Pancreas (tissue), 10 donors: ENCODE data around the gene CDH18. TPM values are rescaled to one million over a fixed set of nuclear protein-coding genes. Genes with fewer than 3 reads are reported as not detected.

Experiments used
- ATAC-seq, 4 donors: fragments of 200-7000 bp; cut with Tn5 transposase; one replicate each; pipeline versions ENCODE4 v1.8.0 to v1.9.1; 2020; ENCODE audit warnings: mild to moderate bottlenecking in 4 of 4, moderate library complexity in 4 of 4
- DNase-seq, 6 donors: peaks; one replicate each; pipeline ENCODE4 v3.0.0-alpha.2; 2020
- FAIRE-seq: peaks from 2 replicates; lab custom pipeline; 2012; peaks lifted over from hg19 to GRCh38; lab: Jason Lieb, UNC
- H3K27ac ChIP-seq, 4 donors: fragments of 200-600 bp; sonication (generic); 1 replicate in 3 of 4; 2 replicates in 1 of 4; pipeline versions ENCODE4 v1.5.0 to v1.8.0; 2020
- H3K27me3 ChIP-seq, 4 donors: fragments of 200-600 bp; one replicate each; pipeline ENCODE4 v1.8.0; 2021
- H3K36me3 ChIP-seq, 3 donors: fragments of 200-600 bp; sonication (generic) in 1 of 3; one replicate each; pipeline versions ENCODE4 v1.5.0 to v1.8.0; 2020 to 2021
- H3K4me1 ChIP-seq, 3 donors: fragments of 200-600 bp; one replicate each; pipeline ENCODE4 v1.8.0; 2021
- H3K4me3 ChIP-seq, 4 donors: fragments of 200-600 bp; sonication (generic) in 2 of 4; one replicate each; pipeline versions ENCODE4 v1.5.0 to v1.8.0; 2020 to 2021
- H3K9me3 ChIP-seq, 4 donors: fragments of 200-600 bp; one replicate each; pipeline ENCODE4 v1.8.0; 2021
- WGBS, 2 donors: extraction: QIAGEN DNeasy Blood & Tissue Kit; methylation state at CpG; one replicate each; pipeline ENCODE4 v1.1.7; 2013; 5-methylcytosine and 5-hydroxymethylcytosine counted together
- intact Hi-C, 3 donors: fragments of 100-400 bp; cut with DNase I; formaldehyde crosslinking; loops; one replicate each; pipeline versions ENCODE4 v1.11.1 to v1.14.2; 2022
- polyA plus RNA-seq, 2 donors: library from polyadenylated mRNA; stranded (reverse); fragments of 200-250 nt; gene quantifications; one replicate each; pipeline ENCODE4 v1.2.3, GENCODE V29; 2013
- total RNA-seq, 6 donors: library from RNA; stranded (reverse); fragmentation: NEBNext Ultra II Directional in 4 of 6; extraction: Animal tissue kit (Norgen Biotek cat#: 25700) in 4 of 6; gene quantifications; one replicate each; pipeline versions ENCODE4 v1.2.1 to v1.2.4, GENCODE V29; 2021 to 2023
- TF ChIP-seq, protein P1 (sequence below), 4 donors: fragments of 200-600 bp; sonication (generic) in 3 of 4; IDR thresholded peaks; one replicate each; pipeline versions ENCODE4 v1.5.0 to v1.8.0; 2021; ENCODE audit warnings: antibody characterized with exemption in 4 of 4
- donor health status: healthy with polysubstance abuse.
- donor health status: DM: no; HTN: no; CAD: no; lungs with moderate emphysema.
- donor health status: DM: no; HTN: no; CAD: no.
- donor health status: control.
- donor health status: control.
- donor health status: Bipolar disorder and iron deficiency.
- donor health status: DM: yes; HTN: yes; CAD: no.
- donor health status: DM: no; HTN: no; CAD: no.
- donor health status: DM: no; HTN: no; CAD: no.
- donor health status: DM: yes; HTN: yes; CAD: no.

CDH18 gene
- total and polyA plus RNA-seq, 8 donors = 0.09 to 0.80 (median 0.27) TPM

DNA sequence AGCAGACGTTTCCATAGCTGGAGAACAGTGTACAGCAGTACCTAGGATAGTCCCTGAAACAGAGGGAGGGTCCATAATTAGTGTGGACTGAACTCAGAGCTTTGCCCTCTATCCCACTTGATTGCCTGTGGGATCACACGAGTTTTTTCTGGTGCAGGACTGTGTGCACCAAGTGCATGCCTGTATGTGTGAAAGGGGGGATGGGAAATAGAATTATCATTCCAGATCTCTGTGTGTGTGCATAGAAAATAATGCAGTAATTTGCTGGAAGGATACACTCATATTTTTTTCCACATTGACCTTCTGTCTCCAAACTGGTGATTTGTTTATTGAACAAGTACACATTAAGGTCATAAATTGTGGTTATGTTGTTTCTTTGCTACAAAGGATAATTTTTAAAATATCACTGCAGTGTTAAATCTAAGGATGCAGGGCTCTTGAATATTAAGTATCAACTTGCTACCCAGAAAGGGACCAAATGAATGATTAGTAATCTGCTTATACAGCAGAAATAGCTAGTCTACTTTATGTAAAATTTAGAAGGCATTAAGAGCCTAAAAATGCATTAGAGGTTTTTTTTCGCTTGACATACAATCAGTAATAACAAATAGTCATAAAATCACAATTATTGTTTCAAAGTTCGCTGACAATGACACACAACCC lies 292.9 kb downstream of the CDH18 start:
- Histone ChIP-seq H3K4me1 (no peaks in the 10 kb centered on the region), H3K27ac (no peak overlapping the region), H3K9me3 (no peaks in the 10 kb centered on the region), H3K27me3 (no peaks in the 10 kb centered on the region), H3K36me3 (no peaks in the 10 kb centered on the region), H3K4me3 (no peak overlapping the region)
- no peak for DNase-seq
- TF ChIP-seq, protein P1, sequence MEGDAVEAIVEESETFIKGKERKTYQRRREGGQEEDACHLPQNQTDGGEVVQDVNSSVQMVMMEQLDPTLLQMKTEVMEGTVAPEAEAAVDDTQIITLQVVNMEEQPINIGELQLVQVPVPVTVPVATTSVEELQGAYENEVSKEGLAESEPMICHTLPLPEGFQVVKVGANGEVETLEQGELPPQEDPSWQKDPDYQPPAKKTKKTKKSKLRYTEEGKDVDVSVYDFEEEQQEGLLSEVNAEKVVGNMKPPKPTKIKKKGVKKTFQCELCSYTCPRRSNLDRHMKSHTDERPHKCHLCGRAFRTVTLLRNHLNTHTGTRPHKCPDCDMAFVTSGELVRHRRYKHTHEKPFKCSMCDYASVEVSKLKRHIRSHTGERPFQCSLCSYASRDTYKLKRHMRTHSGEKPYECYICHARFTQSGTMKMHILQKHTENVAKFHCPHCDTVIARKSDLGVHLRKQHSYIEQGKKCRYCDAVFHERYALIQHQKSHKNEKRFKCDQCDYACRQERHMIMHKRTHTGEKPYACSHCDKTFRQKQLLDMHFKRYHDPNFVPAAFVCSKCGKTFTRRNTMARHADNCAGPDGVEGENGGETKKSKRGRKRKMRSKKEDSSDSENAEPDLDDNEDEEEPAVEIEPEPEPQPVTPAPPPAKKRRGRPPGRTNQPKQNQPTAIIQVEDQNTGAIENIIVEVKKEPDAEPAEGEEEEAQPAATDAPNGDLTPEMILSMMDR (IDR thresholded peaks at IDR 0.05) = no peak
- ATAC-seq = no peak
- WGBS, 2 donors = 54 to 67% methylated on average over 4 of the region's 4 CpGs
- intact Hi-C loops = no loop called here
- FAIRE-seq = no peak

DNA sequence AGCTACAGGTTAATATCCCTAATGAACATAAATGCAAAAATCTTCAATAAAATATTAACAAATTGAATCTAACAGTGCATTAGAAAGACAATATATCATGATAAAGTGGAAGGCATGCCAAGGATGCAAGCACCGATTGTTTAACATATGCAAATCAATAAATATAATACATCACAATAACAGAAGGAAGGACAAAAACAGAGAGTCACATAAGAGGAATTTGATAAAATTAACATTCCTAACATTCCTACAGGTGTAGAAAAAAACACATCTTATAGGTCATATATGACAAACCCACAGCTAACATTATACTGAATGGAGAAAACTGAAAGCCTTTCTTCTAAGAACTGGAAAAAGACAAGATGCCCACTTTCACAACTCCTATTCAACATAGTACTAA lies 297.0 kb downstream of the CDH18 start:
- no peaks in the 10 kb centered on the region for H3K9me3 ChIP-seq
- no peaks in the 10 kb centered on the region for H3K27me3 ChIP-seq
- no peaks in the 10 kb centered on the region for H3K36me3 ChIP-seq
- no peak for ATAC-seq
- H3K27ac ChIP-seq = no peak overlapping the region
- TF ChIP-seq, protein P1 (IDR thresholded peaks at IDR 0.05) = no peak
- intact Hi-C loops = no loop called here
- DNase-seq = no peak
- H3K4me1 ChIP-seq = no peaks in the 10 kb centered on the region
- 55 to 59% methylated on average over 1 of the region's 1 CpG for WGBS, 2 donors
- FAIRE-seq = no peak
- no peak overlapping the region for H3K4me3 ChIP-seq

DNA sequence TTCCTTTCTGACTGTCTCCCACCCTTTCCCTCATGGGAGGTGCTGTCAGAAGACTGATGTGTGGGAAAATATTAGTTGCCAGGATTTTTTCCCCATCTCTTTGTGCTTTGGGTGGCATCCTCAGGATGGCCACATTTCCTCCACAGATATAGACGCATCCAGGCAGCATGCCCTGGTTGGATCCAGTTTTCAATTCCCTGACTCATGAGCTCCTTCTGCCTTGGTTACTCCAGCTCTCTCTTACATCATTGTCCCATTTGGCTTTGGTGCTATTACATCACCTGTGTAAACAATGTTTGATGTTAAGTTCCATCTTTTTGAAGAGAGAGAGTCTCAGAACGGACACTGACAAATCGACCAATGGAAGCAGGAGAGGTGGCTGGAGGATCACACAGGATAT lies 302.5 kb downstream of the CDH18 start:
- H3K4me3 ChIP-seq = no peak overlapping the region
- WGBS, 2 donors = 81 to 82% methylated on average over 3 of the region's 3 CpGs
- H3K27ac ChIP-seq = no peak overlapping the region
- FAIRE-seq (no peak), DNase-seq (no peak), ATAC-seq (no peak)
- intact Hi-C loops = no loop called here
- H3K36me3 ChIP-seq = no peaks in the 10 kb centered on the region
- H3K27me3 ChIP-seq = no peaks in the 10 kb centered on the region
- H3K9me3 ChIP-seq = no peaks in the 10 kb centered on the region
- TF ChIP-seq, protein P1 (IDR thresholded peaks at IDR 0.05) = no peak
- H3K4me1 ChIP-seq = no peaks in the 10 kb centered on the region

DNA sequence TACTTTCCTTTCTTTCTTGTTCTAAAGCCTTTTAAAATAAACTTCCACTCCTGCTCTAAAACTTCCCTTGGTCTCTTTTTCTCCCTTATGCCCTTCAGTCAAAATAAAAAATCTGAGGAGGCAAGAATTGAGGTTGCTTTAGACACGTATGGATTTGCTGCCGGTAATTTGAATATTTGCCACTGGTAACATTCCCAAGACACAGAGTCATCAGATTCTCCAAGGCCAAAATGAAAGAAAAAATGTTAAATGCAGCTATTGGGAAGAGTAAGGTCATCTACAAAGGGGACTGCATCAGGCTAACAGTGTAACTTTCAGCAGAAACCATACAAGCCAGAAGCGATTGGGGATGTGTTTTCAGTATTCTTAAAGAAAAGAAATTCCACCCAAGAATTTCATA lies 311.1 kb downstream of the CDH18 start:
- ATAC-seq (no peak), DNase-seq (no peak), FAIRE-seq (no peak)
- intact Hi-C loops = no loop called here
- H3K4me1 ChIP-seq = no peaks in the 10 kb centered on the region
- H3K27me3 ChIP-seq = no peaks in the 10 kb centered on the region
- WGBS, 2 donors = 47 to 76% methylated on average over 3 of the region's 3 CpGs
- TF ChIP-seq, protein P1 (IDR thresholded peaks at IDR 0.05) = no peak
- H3K4me3 ChIP-seq = no peak overlapping the region
- H3K27ac ChIP-seq = no peak overlapping the region
- H3K9me3 ChIP-seq = no peaks in the 10 kb centered on the region
- no peaks in the 10 kb centered on the region for H3K36me3 ChIP-seq

DNA sequence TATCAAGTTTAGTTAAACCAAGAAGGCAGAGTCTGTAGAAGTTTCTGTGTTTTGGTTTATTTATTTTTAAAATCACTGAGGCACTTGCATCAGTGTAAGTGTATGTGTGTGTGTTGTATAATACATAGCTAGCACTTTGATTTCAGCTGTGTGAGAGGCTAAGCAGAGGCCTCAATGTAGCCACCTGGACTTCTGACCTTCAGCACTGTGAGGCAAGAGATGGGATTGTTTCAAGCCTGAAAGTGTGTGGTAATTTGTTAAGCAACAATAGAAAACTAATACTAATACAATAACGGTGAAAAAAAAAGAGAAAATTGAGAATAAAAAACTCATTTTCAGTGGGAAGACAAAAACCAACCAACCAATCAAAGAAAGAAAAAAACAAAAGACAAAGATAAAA lies 327.3 kb downstream of the CDH18 start:
- Histone ChIP-seq H3K9me3 (no peaks in the 10 kb centered on the region), H3K27me3 (no peaks in the 10 kb centered on the region), H3K36me3 (no peaks in the 10 kb centered on the region), H3K27ac (no peak overlapping the region), H3K4me3 (no peak overlapping the region), H3K4me1 (no peaks in the 10 kb centered on the region)
- DNase-seq (no peak), ATAC-seq (no peak), FAIRE-seq (no peak)
- intact Hi-C loops = no loop called here
- TF ChIP-seq, protein P1 (IDR thresholded peaks at IDR 0.05) = no peak
- 76 to 77% methylated on average over 1 of the region's 1 CpG for WGBS, 2 donors
